Right hindlimb (tissue), 1 donor: Measurements from ENCODE around the gene MILR1.
"Not testable (repeated sequence)": the region's sequence is repeated elsewhere in the genome, so short reads cannot be mapped to it uniquely, and the experiment has no call there.

ENCODE experiments used
- DNase-seq: peaks from one replicate; pipeline ENCODE4 v3.0.0-alpha.2; 2018

Gene MILR1

DNA sequence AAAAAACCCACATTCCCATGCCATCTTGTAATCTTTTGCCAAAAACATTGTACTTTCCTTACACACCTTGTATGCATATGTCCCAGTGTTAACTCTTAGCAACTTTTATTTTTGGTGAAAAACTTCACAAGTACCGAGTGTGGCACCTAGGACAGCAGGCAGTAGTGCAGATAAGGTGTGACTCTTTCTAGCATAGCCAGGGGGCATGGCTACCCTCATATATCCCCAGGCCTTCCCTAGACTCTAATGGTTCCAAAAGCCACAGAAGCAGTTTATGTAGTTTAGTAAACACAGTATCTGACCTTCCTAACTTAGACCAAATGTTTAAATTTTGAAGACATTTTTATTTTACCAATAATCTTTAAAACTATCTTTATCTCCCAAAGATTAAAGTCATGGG lies 20.5 kb upstream of the MILR1 start:
- no peak for DNase-seq

DNA sequence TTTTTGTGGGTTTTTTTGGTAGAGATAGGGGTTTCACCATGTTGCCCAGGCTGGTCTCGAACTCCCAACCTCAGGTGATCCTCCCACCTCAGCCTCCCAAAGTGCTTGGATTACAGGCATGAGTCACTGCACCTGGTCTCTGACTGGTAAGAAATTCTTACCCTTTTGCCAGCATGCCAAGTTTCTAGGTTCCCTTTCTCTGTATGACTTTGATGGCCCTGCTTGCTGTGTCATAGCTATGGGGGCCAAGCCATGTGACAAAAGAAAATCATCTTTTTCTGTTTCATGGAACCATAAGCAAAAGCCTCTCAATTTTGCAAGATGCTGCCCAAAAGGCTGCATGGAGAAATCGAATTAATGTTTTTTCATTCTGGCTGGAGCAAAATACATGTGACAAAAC lies 18.9 kb upstream of the MILR1 start:
- not testable (repeated sequence) for DNase-seq

- DNase-seq: no peak
These were observed 17.4 kb upstream of the MILR1 start for GRCh38 chr17:64431534-64431933.

DNA sequence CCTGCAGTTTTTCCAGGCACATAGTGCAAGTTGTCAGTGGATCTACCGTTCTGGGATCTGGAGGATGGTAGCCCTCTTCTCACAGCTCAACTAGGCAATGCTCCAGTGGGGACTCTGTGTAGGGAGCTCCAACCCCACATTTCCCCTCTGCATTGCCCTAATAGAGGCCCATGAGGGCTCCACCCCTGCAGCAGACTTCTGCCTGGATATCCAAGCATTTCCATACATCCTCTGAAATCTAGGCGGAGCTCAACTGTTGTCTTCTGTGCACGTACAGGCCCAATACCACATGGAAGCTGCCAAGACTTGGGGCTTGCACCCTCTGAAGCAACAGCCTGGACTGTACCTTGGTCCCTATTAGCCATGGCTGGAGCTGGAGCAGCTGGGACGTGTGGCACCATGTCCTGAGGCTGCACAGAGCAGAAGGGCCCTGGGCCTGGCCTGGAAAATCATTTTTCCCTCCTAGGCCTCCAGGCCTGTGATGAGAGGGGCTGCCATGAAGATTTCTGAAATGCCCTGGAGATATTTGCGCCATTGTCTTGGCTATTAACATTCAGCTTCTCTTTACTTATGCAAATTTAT lies 10.9 kb upstream of the MILR1 start:
- no peak for DNase-seq

DNA sequence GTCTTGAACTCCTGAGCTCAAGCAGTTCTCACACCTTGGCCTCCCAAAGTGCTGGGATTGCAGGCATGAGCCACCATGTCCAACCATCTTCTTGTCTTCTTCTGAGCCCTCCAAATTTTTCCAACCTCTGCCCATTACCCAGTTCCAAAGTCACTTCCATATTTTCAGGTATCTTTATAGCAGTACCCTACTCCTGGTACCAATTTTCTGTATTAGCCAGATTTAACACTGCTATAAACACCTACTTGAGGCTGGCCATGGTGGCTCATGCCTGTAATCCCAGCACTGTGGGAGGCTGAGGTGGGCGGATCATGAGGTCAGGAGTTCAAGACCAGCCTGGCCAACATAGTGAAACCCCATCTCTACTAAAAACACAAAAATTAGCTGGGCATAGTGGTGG lies 9.4 kb upstream of the MILR1 start:
- DNase-seq: not testable (repeated sequence)

GRCh38 chr17:64439956-64440355 lies 9.0 kb upstream of the MILR1 start:
- no peak for DNase-seq

- peak; percentile 62 for DNase-seq
These were observed 7.0 kb upstream of the MILR1 start for GRCh38 chr17:64441772-64442540.

DNA sequence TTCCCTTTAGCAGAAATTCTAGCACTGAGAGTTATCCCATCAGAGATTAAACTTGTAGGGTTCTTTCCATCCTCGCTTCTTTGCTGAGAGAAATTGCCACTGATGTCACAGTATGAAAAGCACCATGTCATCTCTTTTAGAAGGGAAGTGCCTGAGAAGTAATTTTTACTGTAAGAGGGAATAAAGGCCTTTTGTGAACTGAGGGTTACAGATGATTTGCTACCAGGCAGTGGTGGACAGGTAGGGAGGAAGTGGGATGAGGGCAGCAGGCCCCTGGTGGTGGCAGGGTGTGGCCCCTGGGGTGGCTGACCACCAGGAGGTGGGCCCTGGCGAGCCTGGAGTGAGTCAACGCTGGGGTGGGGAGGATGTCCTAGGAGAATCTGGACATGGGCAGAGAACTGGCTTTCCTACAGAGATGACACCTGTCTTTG lies 6.4 kb upstream of the MILR1 start:
- DNase-seq: no peak

- DNase-seq: no peak
These were observed 5.7 kb upstream of the MILR1 start for GRCh38 chr17:64443086-64443760.

DNA sequence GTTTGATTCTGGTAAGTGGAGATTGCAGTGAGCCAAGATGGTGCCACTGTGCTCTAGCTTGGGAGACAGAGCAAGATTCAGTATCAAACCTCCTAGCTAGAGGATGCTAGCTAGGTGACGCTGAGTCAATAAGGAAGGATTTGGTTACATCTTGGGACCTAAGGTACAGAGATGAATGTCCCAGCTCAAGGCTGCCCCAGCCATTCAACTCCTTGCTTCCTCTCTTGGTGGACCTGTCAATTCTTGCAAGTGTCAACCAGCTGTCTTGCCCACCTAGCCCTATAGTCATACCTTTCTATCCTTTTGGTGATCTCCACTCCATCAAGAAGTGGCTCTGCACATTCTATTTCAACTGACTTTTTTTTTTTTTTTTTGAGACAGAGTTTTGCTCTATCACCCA lies 1.4 kb upstream of the MILR1 start:
- no peak for DNase-seq

DNA sequence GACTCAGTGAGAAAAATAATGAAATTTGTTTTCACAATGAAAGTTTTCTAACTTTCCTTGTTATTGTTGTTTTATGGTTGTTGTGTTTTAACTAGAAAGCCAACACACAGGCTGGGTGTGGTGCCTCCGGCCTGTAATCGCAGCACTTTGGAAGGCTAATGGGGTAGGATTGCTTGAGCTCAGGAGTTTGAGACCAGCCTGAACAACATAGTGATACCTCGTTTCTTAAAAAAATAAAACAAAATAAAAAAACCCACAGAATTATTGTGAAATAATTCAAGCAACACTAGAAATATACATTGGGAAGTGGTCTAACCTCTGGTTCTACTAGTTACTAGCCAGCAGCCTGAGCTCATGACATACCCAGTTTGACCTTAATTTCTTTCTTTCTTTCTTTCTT lies 630 bp downstream of the MILR1 start:
- no peak for DNase-seq

- DNase-seq: no peak
These were observed 7.3 kb downstream of the MILR1 start for GRCh38 chr17:64455993-64456885.

- DNase-seq: no peak
These were observed 8.2 kb downstream of the MILR1 start for GRCh38 chr17:64457156-64457555.

GRCh38 chr17:64458756-64459155 lies 9.8 kb downstream of the MILR1 start:
- no peak for DNase-seq

DNA sequence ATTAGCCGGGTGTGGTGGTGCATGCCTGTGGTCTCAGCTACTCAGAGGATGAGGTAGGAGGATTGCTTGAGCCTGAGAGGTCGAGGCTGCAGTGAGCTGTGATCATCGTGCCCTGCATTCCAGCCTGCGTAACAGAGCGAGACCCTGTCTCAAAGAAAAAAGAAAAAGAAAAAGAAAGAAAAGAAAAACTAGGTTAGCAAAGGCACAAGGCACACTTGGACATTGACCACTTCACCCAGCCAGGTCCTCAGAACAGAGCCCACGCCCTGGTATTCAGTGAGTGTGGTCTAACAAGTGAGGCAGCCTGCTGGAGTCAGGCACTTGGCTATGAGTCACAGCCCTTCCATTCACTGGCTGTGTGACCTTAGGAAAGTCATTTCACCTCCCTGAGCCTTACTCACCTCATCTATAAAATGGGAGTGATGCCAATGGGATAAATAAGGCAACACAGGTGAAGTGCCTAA lies 10.4 kb downstream of the MILR1 start:
- no peak for DNase-seq

DNA sequence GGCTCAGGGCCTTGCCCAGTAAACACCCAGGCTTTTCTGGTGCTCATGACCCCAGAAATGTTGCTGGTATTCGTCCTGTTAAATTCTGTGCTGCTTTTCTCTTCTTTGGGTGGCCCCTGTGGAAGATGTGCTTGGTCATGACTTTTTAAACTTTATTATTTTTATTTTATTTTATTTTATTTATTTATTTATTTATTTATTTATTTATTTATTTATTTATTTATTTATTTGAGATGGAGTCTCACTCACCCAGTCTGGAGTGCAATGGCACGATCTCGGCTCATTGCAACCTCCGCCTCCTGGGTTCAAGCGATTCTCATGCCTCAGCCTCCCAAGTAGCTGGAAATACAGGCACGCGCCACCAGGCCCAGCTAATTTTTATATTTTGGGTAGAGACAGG lies 10.9 kb downstream of the MILR1 start:
- DNase-seq: not testable (repeated sequence)

DNA sequence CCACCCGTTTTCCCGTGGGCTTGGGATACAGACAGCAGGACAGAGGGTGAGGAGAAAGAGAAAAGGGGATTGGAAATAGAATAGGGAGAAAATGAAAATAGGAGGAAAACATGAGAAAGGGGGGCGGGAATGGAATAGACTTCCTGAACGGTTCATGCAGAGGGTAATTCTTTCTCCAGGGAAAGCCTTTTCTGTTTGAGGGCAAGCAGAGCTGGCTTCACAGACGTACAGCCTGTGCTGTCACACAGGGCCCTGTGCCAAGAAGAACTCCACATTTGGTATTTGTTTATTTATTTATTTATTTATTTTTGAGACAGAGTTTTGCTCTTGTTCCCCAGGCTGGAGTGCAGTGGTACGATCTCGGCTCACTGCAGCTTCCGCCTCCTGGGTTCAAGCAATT lies 12.0 kb downstream of the MILR1 start:
- DNase-seq: peak; percentile 56

GRCh38 chr17:64461788-64462187 lies 12.9 kb downstream of the MILR1 start:
- no peak for DNase-seq

DNA sequence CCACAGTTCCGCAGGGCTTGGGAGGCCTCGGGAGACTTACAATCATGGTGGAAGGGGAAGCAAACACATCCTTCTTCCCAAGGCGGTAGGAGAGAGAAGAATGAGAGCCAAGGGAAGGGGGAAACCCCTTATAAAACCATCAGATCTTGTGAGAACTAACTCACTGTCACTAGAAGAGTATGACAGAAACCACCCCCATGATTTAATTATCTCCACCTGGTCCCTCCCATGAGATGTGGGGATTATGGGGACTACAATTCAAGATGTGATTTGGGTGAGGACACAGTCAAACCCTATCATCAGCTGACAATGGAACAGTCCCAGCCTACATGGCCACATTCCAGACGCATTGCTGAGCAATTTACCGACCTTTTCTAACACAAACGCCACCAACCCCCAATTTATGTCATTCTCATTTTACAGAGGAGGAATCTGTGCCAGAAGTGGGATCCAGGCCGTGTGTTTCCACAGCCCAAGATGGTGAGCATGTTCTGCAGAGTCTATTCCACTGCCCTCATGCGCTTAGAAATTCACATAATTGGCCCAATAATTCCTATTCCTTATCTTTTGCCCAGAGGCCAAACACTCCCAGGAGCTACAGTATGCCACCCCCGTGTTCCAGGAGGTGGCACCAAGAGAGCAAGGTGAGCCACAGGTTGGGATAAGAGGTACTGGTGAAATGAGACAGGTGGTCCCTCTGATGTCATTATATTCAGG lies 17.3 kb downstream of the MILR1 start:
- no peak for DNase-seq

DNA sequence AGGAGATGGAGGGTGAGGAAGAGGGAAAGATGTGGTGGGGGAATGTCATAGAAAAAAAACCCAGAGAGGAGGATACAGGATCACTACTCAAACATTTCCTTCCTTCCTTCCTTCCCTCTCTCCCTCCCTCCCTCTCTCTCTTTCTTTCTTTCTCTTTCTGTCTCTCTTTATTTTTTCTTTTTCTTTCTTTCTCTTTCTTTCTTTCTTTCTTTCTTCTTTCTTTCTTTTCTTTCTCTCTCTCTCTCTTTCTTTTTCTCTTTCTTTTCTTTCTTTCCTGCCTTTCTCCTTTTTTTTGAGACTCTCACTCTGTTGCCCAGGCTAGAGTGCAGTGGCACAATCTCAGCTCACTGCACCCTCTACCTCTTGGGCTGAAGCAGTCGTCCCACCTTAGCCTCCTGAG lies 17.9 kb downstream of the MILR1 start:
- DNase-seq: not testable (repeated sequence)

- peak; percentile 30 for DNase-seq
These were observed 21.7 kb downstream of the MILR1 start for GRCh38 chr17:64470625-64471024.

- DNase-seq: no peak
These were observed 22.5 kb downstream of the MILR1 start for GRCh38 chr17:64471440-64471839.
